A673 (cell line): ENCODE measurements around the gene NKD2. TPM values are rescaled to one million over a fixed set of nuclear protein-coding genes. Genes with fewer than 3 reads are reported as not detected.

Experiments
- BruUV-seq: library from RNA; stranded (reverse); fragments of 400-500 nt; replicated peaks from 2 replicates; lab custom pipeline; 2021; lab: Mats Ljungman, UMichigan
- CTCF ChIA-PET: fragments of 300-600 bp; sonication (Branson Sonifier 250); formaldehyde crosslinking; loops from one replicate; lab custom pipeline; 2022; ENCODE audit warnings: antibody characterized with exemption; lab: Charles Lee
- POLR2A ChIA-PET: fragments of 300-600 bp; sonication (Branson Sonifier 250); formaldehyde crosslinking; loops from one replicate; lab custom pipeline; 2022; ENCODE audit warnings: antibody characterized with exemption; ENCODE audit not compliant: low non-redundant PET; lab: Charles Lee
- DNase-seq: peaks from one replicate; pipeline ENCODE4 v3.0.0-alpha.2; 2015; ENCODE audit warnings: low spot score
- H3K27ac ChIP-seq: fragments of 200-600 bp; sonication (generic); 2 replicates; pipeline ENCODE4 v1.5.1; 2016; ENCODE audit warnings: mixed run types, low read depth, mild to moderate bottlenecking, mixed read lengths, antibody characterized with exemption, low read length; ENCODE audit not compliant: poor library complexity, severe bottlenecking
- H3K27me3 ChIP-seq: fragments of 200-600 bp; sonication (generic); replicated peaks from 2 replicates; pipeline ENCODE4 v1.6.1; 2017; ENCODE audit warnings: mixed run types, low read depth, mild to moderate bottlenecking, mixed read lengths, antibody characterized with exemption, low read length; ENCODE audit not compliant: insufficient read depth, poor library complexity
- H3K36me3 ChIP-seq: fragments of 200-600 bp; sonication (generic); 2 replicates; pipeline ENCODE4 v1.6.1; 2016; ENCODE audit warnings: mixed run types, mild to moderate bottlenecking, mixed read lengths, antibody characterized with exemption, low read length; ENCODE audit not compliant: insufficient read depth, poor library complexity, severe bottlenecking
- H3K4me1 ChIP-seq: fragments of 200-600 bp; sonication (generic); 2 replicates; pipeline ENCODE4 v1.6.1; 2017; ENCODE audit warnings: mixed run types, mild to moderate bottlenecking, mixed read lengths, antibody characterized with exemption, low read length; ENCODE audit not compliant: insufficient read depth, poor library complexity, severe bottlenecking
- H3K4me3 ChIP-seq: fragments of 200-600 bp; sonication (generic); 2 replicates; pipeline ENCODE4 v1.5.1; 2016; ENCODE audit warnings: low read depth, mixed run types, mild to moderate bottlenecking, mixed read lengths, low read length; ENCODE audit not compliant: poor library complexity, severe bottlenecking
- H3K9me3 ChIP-seq: fragments of 200-600 bp; sonication (generic); 2 replicates; pipeline ENCODE4 v1.6.1; 2016; ENCODE audit warnings: mixed run types, low read depth, mild to moderate bottlenecking, mixed read lengths, antibody characterized with exemption, low read length; ENCODE audit not compliant: poor library complexity, severe bottlenecking
- EZH2 ChIP-seq: fragments of 200-600 bp; sonication (generic); IDR thresholded peaks from 2 replicates; pipeline ENCODE4 v1.6.1; 2017; ENCODE audit warnings: borderline replicate concordance, low read depth, mild to moderate bottlenecking, mixed read lengths, antibody characterized with exemption, low read length; ENCODE audit not compliant: poor library complexity, severe bottlenecking
- intact Hi-C: fragments of 100-400 bp; cut with micrococcal nuclease; formaldehyde crosslinking; loops from one replicate; pipeline ENCODE4 v1.10.0; 2022; ENCODE audit not compliant: unreplicated experiment
- total RNA-seq: library from RNA; stranded (reverse); gene quantifications from 2 replicates; pipeline ENCODE4 v1.2.3, GENCODE V29; 2021
- TF ChIP-seq, protein P1 (sequence below): fragments of 300-800, 200-600 bp; sonication (generic); conservative IDR thresholded peaks from 2 replicates; pipeline ENCODE4 v1.5.1; 2017; ENCODE audit warnings: low read depth, mild to moderate bottlenecking, antibody characterized with exemption, low read length, moderate library complexity, mixed read lengths

Gene NKD2
- total RNA-seq, 1 experiment from 2014 or later, result 23.5 TPM

DNA sequence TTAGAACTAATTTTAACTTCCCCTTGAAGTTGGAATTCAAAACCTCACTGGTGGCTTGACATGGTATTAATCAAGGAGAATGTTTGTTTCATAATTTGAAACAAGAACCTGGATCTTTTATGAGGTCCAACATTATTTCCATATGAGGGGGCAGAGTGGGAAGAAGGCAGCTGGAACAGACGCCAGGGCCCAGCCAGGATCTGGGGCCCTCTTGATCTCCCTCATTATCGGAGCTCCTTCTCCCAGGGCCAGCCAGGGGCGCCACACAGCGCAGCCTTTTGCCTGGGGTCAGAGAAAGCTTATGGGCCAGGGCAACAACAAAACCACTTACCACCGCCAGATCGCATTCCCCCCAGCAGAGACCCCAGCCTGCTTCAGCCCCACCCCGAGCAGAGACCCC, 27.1 kb upstream of the NKD2 start:
- BruUV-seq, result no TSS peak
- no peak for DNase-seq
- H3K36me3 ChIP-seq, result no peaks in the 10 kb centered on the region
- intact Hi-C loops, result no loop called here
- no peaks in the 10 kb centered on the region for H3K27me3 ChIP-seq
- CTCF ChIA-PET, result no interaction called here
- no peak overlapping the region for H3K4me3 ChIP-seq
- POLR2A ChIA-PET, result no interaction called here
- peaks cover 30% of the 10 kb centered on the region for H3K4me1 ChIP-seq
- TF ChIP-seq, protein P1, sequence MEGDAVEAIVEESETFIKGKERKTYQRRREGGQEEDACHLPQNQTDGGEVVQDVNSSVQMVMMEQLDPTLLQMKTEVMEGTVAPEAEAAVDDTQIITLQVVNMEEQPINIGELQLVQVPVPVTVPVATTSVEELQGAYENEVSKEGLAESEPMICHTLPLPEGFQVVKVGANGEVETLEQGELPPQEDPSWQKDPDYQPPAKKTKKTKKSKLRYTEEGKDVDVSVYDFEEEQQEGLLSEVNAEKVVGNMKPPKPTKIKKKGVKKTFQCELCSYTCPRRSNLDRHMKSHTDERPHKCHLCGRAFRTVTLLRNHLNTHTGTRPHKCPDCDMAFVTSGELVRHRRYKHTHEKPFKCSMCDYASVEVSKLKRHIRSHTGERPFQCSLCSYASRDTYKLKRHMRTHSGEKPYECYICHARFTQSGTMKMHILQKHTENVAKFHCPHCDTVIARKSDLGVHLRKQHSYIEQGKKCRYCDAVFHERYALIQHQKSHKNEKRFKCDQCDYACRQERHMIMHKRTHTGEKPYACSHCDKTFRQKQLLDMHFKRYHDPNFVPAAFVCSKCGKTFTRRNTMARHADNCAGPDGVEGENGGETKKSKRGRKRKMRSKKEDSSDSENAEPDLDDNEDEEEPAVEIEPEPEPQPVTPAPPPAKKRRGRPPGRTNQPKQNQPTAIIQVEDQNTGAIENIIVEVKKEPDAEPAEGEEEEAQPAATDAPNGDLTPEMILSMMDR, result no peak
- TF ChIP-seq EZH2, result no peak
- H3K9me3 ChIP-seq, result peaks cover 23% of the 10 kb centered on the region
- no peak overlapping the region for H3K27ac ChIP-seq

DNA sequence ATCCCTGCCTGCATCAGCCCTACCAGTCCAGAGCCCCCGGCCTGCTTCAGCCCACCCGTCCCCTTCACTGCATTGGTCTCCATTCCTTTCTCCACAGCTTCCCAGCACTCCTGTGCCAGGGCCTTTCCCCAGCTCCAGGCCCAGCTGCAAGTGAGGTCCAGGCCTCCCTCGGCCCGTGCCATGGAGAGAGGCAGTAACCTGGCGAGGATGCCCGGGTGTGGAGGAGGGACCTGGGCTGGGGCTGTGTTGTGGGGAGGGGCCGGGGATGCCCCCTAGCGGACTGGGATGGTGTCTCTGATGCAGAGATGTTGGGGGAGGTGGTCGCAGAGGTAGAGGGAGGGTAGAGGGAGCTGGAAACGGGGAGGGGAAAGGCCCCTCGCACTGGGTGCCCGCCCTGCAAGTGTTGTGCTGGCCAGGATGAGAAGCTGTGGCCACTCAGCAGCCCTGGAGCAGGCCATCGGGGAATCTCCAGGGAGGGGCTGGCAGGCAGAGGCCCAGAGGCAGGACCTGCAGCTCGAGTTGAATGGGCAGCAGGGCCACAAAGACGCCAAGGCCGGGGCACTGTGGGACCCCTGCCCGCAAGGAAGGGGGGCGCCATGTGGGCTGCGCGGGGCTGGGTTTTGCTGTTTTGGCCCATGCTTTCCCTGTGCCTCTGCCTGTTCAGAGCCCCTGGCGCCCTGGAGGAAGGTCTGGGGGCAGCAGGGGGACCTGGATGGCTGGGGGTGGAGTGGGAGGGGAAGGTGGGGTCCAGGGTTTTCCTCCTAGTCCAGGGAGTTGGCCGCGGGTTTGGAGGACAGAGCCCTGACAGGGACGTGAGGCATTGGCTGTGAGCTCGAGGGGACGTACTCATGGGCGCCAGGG, 26.0 kb upstream of the NKD2 start:
- peaks cover 30% of the 10 kb centered on the region for H3K4me1 ChIP-seq
- no TSS peak for BruUV-seq
- intact Hi-C loops, result no loop called here
- peaks cover 33% of the 10 kb centered on the region for H3K9me3 ChIP-seq
- no peaks in the 10 kb centered on the region for H3K27me3 ChIP-seq
- H3K27ac ChIP-seq, result no peak overlapping the region
- TF ChIP-seq EZH2, result no peak
- TF ChIP-seq, protein P1, result no peak
- H3K36me3 ChIP-seq, result no peaks in the 10 kb centered on the region
- CTCF ChIA-PET, result no interaction called here
- POLR2A ChIA-PET, result no interaction called here
- no peak for DNase-seq
- H3K4me3 ChIP-seq, result no peak overlapping the region

DNA sequence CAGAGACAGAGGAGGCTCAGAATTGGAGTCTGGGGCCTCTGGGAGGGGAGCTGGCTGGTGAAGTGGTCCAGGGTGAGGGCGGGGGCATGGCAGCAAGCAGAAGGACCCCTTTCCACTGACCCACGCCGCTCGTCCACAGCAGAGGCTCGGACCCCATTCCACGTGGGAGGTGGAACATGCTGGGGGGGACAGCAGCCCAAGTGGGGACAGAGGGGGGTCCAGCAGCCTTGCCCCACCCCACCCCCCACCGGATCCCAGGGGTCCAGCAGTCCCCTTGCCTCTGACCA, 25.4 kb upstream of the NKD2 start:
- no peak for TF ChIP-seq EZH2
- TF ChIP-seq, protein P1, result no peak
- H3K27me3 ChIP-seq, result no peaks in the 10 kb centered on the region
- H3K4me1 ChIP-seq, result peaks cover 26% of the 10 kb centered on the region
- peaks cover 35% of the 10 kb centered on the region for H3K9me3 ChIP-seq
- H3K36me3 ChIP-seq, result no peaks in the 10 kb centered on the region
- no peak overlapping the region for H3K27ac ChIP-seq
- DNase-seq, result no peak
- BruUV-seq, result no TSS peak
- intact Hi-C loops, result no loop called here
- ChIA-PET POLR2A (no interaction called here), CTCF (no interaction called here)
- no peak overlapping the region for H3K4me3 ChIP-seq
